ENCODE results near the gene SLC23A1.

Gene SLC23A1

DNA sequence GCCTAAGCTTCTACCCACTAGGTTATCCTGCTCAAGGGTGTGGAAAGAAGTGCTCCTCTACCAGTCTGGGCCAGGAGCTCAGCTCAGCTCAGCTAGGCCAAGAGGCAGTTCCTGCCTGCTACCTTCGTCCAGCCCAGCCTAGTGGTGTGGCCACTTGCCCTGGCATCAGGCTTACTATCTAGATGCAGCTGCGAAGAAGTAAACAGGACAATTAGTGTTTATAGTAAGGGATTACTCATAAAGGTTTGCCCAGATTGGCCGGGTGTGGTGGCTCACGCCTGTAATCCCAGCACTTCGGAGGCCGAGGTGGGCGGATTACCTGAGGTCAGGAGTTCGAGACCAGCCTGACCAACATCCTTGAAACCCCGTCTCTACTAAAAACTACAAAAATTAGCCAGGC lies 33.6 kb upstream of the SLC23A1 start:
- TF ChIP-seq, protein P1, sequence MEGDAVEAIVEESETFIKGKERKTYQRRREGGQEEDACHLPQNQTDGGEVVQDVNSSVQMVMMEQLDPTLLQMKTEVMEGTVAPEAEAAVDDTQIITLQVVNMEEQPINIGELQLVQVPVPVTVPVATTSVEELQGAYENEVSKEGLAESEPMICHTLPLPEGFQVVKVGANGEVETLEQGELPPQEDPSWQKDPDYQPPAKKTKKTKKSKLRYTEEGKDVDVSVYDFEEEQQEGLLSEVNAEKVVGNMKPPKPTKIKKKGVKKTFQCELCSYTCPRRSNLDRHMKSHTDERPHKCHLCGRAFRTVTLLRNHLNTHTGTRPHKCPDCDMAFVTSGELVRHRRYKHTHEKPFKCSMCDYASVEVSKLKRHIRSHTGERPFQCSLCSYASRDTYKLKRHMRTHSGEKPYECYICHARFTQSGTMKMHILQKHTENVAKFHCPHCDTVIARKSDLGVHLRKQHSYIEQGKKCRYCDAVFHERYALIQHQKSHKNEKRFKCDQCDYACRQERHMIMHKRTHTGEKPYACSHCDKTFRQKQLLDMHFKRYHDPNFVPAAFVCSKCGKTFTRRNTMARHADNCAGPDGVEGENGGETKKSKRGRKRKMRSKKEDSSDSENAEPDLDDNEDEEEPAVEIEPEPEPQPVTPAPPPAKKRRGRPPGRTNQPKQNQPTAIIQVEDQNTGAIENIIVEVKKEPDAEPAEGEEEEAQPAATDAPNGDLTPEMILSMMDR (IDR thresholded peaks at IDR 0.05; ENCODE audit: low read depth, low read length, poor library complexity, severe bottlenecking): no peak
- TF ChIP-seq EZH2phosphoT487 (IDR thresholded peaks at IDR 0.05; ENCODE audit: borderline replicate concordance, low read length): no peak
- H3K27ac ChIP-seq (ENCODE audit: low read depth, low read length): no peak overlapping the region
- H3K4me1 ChIP-seq (ENCODE audit: control insufficient read depth, low read length): no peaks in the 10 kb centered on the region

DNA sequence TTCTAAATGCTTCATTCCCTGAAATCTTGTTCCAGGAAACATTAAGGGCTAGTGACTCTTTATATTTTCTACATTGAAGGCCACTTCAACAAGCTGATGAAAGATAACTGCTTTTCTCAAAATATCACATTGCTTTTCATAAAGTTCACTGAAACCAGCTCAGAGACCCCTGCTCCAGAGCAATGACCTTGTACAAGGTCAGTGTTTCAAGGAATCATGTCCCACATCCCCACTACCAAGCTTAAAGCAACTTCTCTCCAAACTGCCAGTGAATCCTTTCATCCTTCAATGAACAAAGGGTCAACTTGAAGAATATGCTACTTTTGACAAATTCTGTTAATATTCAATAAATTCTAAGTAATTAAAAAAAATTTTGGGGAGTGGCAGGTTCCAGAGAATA lies 32.8 kb upstream of the SLC23A1 start:
- no peak overlapping the region for H3K4me2 ChIP-seq (ENCODE audit: low read length)
- no peak overlapping the region for H3K27ac ChIP-seq (ENCODE audit: low read depth, low read length)
- no peaks in the 10 kb centered on the region for H3K79me2 ChIP-seq (ENCODE audit: control insufficient read depth, low read length)
- H3K27me3 ChIP-seq (ENCODE audit: control insufficient read depth, low read length): no peaks in the 10 kb centered on the region
- TF ChIP-seq, protein P1 (IDR thresholded peaks at IDR 0.05; ENCODE audit: low read depth, low read length, poor library complexity, severe bottlenecking): no peak
- TF ChIP-seq EZH2phosphoT487 (IDR thresholded peaks at IDR 0.05; ENCODE audit: borderline replicate concordance, low read length): no peak
- H3K36me3 ChIP-seq (ENCODE audit: control insufficient read depth, low read length): no peaks in the 10 kb centered on the region
- H3K9me3 ChIP-seq (ENCODE audit: control insufficient read depth, insufficient read depth, low read length): no peaks in the 10 kb centered on the region
- H3F3A ChIP-seq (ENCODE audit: control insufficient read depth, insufficient read depth): no peaks in the 10 kb centered on the region
- H3K4me3 ChIP-seq (ENCODE audit: low read length): no peak overlapping the region
- H3K9me2 ChIP-seq (replicated peaks; ENCODE audit: control insufficient read depth, low read length): no peaks in the 10 kb centered on the region
- no peaks in the 10 kb centered on the region for H4K20me1 ChIP-seq (ENCODE audit: control insufficient read depth, insufficient read depth, low read depth, low read length)
- no peaks in the 10 kb centered on the region for H3K4me1 ChIP-seq (ENCODE audit: control insufficient read depth, low read length)

More for the DNA sequence above, 33.6 kb upstream of the SLC23A1 start:
- H3K79me2 ChIP-seq (ENCODE audit: control insufficient read depth, low read length): no peaks in the 10 kb centered on the region
- no peaks in the 10 kb centered on the region for H4K20me1 ChIP-seq (ENCODE audit: control insufficient read depth, insufficient read depth, low read depth, low read length)
- no peak overlapping the region for H3K4me2 ChIP-seq (ENCODE audit: low read length)
- H3K9me2 ChIP-seq (replicated peaks; ENCODE audit: control insufficient read depth, low read length): no peaks in the 10 kb centered on the region
- no peaks in the 10 kb centered on the region for H3K36me3 ChIP-seq (ENCODE audit: control insufficient read depth, low read length)
- no peaks in the 10 kb centered on the region for H3K27me3 ChIP-seq (ENCODE audit: control insufficient read depth, low read length)
- H3F3A ChIP-seq (ENCODE audit: control insufficient read depth, insufficient read depth): no peaks in the 10 kb centered on the region
- no peaks in the 10 kb centered on the region for H3K9me3 ChIP-seq (ENCODE audit: control insufficient read depth, insufficient read depth, low read length)
- no peak overlapping the region for H3K4me3 ChIP-seq (ENCODE audit: low read length)

DNA sequence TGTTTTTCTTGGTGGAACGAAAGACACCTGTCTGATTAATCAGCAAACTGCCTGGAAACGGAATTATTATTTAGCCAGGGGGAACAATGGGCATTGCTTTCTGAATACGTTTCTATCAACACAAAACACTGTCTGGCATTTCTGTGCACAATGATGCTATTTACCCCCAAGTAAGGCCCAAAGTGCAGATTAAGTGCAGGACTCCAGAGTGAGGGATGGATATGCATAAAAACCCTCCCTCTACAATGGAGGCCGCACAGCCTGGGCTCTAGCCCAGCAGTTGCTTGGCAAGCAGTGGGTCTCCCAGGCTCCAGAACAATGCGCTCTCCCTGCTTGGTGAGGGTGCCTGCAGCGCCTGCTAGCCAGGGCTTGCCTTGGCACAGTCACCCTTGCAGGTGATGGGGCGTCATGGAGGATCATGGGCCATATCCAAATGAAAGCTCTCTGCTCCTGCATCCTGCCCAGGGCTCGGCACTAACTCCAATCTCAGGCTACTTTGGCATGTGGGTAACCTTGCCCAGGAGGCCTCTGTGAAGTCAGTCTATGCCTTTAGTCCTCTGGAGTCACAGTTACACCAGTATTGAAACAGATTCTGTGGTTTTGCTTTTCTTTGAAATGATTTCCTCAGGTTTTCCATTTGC lies 32.2 kb upstream of the SLC23A1 start:
- Histone ChIP-seq H3K9me3 (ENCODE audit: control insufficient read depth, insufficient read depth, low read length) (no peaks in the 10 kb centered on the region), H3K4me3 (ENCODE audit: low read length) (no peak overlapping the region), H3K27ac (ENCODE audit: low read depth, low read length) (no peak overlapping the region), H3K4me1 (ENCODE audit: control insufficient read depth, low read length) (no peaks in the 10 kb centered on the region), H3K4me2 (ENCODE audit: low read length) (no peak overlapping the region), H3K79me2 (ENCODE audit: control insufficient read depth, low read length) (no peaks in the 10 kb centered on the region), H3K9me2 (replicated peaks; ENCODE audit: control insufficient read depth, low read length) (no peaks in the 10 kb centered on the region), H3K27me3 (ENCODE audit: control insufficient read depth, low read length) (no peaks in the 10 kb centered on the region), H3K36me3 (ENCODE audit: control insufficient read depth, low read length) (no peaks in the 10 kb centered on the region), H3F3A (ENCODE audit: control insufficient read depth, insufficient read depth) (no peaks in the 10 kb centered on the region), H4K20me1 (ENCODE audit: control insufficient read depth, insufficient read depth, low read depth, low read length) (no peaks in the 10 kb centered on the region)
- TF ChIP-seq, protein P1 (IDR thresholded peaks at IDR 0.05; ENCODE audit: low read depth, low read length, poor library complexity, severe bottlenecking): no peak
- TF ChIP-seq EZH2phosphoT487 (IDR thresholded peaks at IDR 0.05; ENCODE audit: borderline replicate concordance, low read length): no peak

Data from DOHH2 (cell line).